ENCODE data around the gene TJP1. TPM values are rescaled to one million over a fixed set of nuclear protein-coding genes. Genes with fewer than 3 reads are reported as not detected.

TJP1 gene
- total RNA-seq, 1 experiment from 2014 or later = 67.0 TPM

DNA sequence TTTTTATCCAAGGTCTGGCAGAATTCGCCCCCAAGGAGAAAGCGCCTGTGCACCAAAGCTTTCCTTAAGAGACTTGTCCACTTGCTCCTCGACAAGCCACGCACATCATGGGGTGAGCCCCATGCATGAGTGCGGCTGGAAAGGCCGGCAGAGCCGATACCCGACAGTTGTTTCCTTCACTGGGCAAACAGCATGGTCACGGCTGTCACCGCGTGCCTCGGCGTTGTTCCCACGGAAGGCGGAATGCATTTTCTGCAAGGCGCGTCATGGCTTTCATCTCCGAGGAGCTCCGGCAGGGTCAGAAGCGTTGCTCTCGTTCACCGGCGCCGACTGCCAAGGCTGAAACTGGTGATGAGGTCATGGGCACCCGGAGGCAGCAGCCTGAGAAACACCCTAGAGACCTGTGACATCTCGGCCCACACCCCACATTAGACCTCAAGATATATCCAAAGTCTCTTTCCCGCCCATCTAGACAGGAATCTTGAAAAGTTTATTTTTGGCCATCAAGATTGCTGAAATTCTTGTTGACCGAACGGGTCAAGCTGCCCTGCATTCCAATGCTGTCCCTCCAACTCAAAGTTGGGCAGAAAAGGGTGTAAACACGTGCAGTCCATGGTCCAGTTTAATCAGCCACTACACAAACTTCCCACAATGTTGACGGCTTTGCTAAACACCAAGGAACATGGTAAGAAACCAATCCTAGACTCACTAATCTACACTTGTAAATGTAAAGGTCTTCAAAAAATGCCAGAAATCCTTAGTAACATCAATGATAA, 604 bp upstream of the TJP1 start:
- H3K9me2 ChIP-seq (replicated peaks; ENCODE audit: low read length) = no peaks in the 10 kb centered on the region
- ChIA-PET CTCF (interaction anchor here (0.7 to 1.2 kb wide), 2 partner anchors 75 to 103 kb away, joined by 3 to 5 read pairs; no protein-coding TSS in a partner anchor), POLR2A (ENCODE audit: unreplicated experiment) (interaction anchor here (0.6 to 1.0 kb wide), 3 partner anchors 12 to 103 kb away, joined by 3 read pairs; no protein-coding TSS in a partner anchor)
- ATAC-seq (peak; percentile 20), DNase-seq (peak; percentile 67)
- H3K9ac ChIP-seq (ENCODE audit: low read length) = peak overlapping the region; percentile 93
- peak overlapping the region; percentile 88 for H3K27ac ChIP-seq (ENCODE audit: low read length)
- TF ChIP-seq, protein P1, sequence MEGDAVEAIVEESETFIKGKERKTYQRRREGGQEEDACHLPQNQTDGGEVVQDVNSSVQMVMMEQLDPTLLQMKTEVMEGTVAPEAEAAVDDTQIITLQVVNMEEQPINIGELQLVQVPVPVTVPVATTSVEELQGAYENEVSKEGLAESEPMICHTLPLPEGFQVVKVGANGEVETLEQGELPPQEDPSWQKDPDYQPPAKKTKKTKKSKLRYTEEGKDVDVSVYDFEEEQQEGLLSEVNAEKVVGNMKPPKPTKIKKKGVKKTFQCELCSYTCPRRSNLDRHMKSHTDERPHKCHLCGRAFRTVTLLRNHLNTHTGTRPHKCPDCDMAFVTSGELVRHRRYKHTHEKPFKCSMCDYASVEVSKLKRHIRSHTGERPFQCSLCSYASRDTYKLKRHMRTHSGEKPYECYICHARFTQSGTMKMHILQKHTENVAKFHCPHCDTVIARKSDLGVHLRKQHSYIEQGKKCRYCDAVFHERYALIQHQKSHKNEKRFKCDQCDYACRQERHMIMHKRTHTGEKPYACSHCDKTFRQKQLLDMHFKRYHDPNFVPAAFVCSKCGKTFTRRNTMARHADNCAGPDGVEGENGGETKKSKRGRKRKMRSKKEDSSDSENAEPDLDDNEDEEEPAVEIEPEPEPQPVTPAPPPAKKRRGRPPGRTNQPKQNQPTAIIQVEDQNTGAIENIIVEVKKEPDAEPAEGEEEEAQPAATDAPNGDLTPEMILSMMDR (conservative IDR thresholded peaks at IDR 0.05; ENCODE audit: low read depth, low read length) = no peak
- no peak for TF ChIP-seq EZH2 (IDR thresholded peaks at IDR 0.05; ENCODE audit: low read length, unreplicated experiment)
- no peak for TF ChIP-seq EZH2phosphoT487 (IDR thresholded peaks at IDR 0.05; ENCODE audit: borderline replicate concordance, low read length)
- H4K20me1 ChIP-seq (ENCODE audit: low read length) = peaks cover 28% of the 10 kb centered on the region
- intact Hi-C loops (cut with micrococcal nuclease) = loop anchor here (1.0 kb wide), 1 partner anchor 26 kb away; no protein-coding TSS in a partner anchor
- H3F3A ChIP-seq (ENCODE audit: low read length, unreplicated experiment) = no peaks in the 10 kb centered on the region
- peak overlapping the region; percentile 99 for H3K4me2 ChIP-seq (ENCODE audit: low read length)
- peak overlapping the region; percentile 99 for H2AFZ ChIP-seq (ENCODE audit: low read length)
- BruUV-seq (replicated peaks) = TSS peak; percentile 80
- no peaks in the 10 kb centered on the region for H3K27me3 ChIP-seq (ENCODE audit: low read length)
- peak overlapping the region; percentile 89 for H3K4me3 ChIP-seq (ENCODE audit: low read length)
- peaks cover 37% of the 10 kb centered on the region for H3K79me2 ChIP-seq (ENCODE audit: low read length)
- H3K9me3 ChIP-seq (ENCODE audit: low read length) = no peaks in the 10 kb centered on the region
- H3K36me3 ChIP-seq (ENCODE audit: low read depth, low read length) = no peaks in the 10 kb centered on the region
- peaks cover 30% of the 10 kb centered on the region for H3K4me1 ChIP-seq (ENCODE audit: insufficient read depth, low read length)

DNA sequence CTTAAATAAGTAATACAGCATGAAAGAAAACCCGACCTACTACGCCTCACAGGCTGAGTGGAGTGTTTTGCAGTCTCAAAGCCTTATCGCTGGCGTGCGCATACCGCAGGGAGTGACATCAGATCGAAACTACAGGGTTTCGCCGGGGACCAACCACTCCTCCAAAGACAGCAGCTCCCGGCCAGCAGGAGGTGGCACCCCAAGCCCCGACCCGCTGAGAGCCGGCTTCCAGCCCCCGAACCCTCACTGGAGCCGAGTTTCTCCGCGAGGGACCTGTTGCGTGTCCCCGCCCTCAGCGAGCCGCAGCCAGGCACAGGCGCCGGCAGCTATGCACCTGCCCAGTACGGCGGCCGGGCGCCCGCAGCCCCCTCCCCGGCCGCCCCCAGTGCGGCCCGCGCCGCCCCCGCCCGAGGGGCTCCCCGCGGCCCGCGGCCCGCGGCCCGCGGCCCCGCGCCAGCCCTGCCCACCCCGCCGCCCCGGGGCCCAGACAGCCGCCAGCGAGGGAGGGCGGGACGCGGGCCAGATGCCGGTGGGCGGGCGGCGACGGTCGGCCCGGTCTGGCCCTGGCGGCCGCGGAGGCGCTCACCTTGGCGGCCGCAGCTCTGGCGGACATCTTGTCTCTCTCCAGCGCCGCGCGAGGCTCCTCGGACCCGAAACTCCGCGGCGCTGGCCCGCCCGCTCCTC, 710 bp downstream of the TJP1 start:
- DNase-seq (peak; percentile 84), ATAC-seq (peak; percentile 52)
- no peak for TF ChIP-seq EZH2 (IDR thresholded peaks at IDR 0.05; ENCODE audit: low read length, unreplicated experiment)
- TF ChIP-seq EZH2phosphoT487 (IDR thresholded peaks at IDR 0.05; ENCODE audit: borderline replicate concordance, low read length) = no peak
- TF ChIP-seq, protein P1 (conservative IDR thresholded peaks at IDR 0.05; ENCODE audit: low read depth, low read length) = 0 out of 2 replicates have a peak, but pooled peaks have one; percentile 16
- ChIA-PET POLR2A (ENCODE audit: unreplicated experiment) (interaction anchor here (0.5 to 1.0 kb wide), 4 partner anchors 36 to 104 kb away, joined by 3 to 6 read pairs (median 6); no protein-coding TSS in a partner anchor), CTCF (interaction anchor here (1.2 kb wide), 1 partner anchor 104 kb away, joined by 5 read pairs; no protein-coding TSS in a partner anchor)
- intact Hi-C loops (cut with micrococcal nuclease) = loop anchor here (2.0 kb wide), 1 partner anchor 99 kb away; no protein-coding TSS in a partner anchor
- Histone ChIP-seq H3K9me2 (replicated peaks; ENCODE audit: low read length) (no peaks in the 10 kb centered on the region), H2AFZ (ENCODE audit: low read length) (no peak overlapping the region), H3K9me3 (ENCODE audit: low read length) (no peaks in the 10 kb centered on the region), H3K27me3 (ENCODE audit: low read length) (no peaks in the 10 kb centered on the region), H3K36me3 (ENCODE audit: low read depth, low read length) (no peaks in the 10 kb centered on the region), H3F3A (ENCODE audit: low read length, unreplicated experiment) (no peaks in the 10 kb centered on the region), H3K27ac (ENCODE audit: low read length) (peak overlapping the region; percentile 88), H3K4me1 (ENCODE audit: insufficient read depth, low read length) (peaks cover 34% of the 10 kb centered on the region), H4K20me1 (ENCODE audit: low read length) (peaks cover 38% of the 10 kb centered on the region), H3K79me2 (ENCODE audit: low read length) (peaks cover 50% of the 10 kb centered on the region), H3K9ac (ENCODE audit: low read length) (peak overlapping the region; percentile 93), H3K4me3 (ENCODE audit: low read length) (peak overlapping the region; percentile 95), H3K4me2 (ENCODE audit: low read length) (peak overlapping the region; percentile 87)
- no TSS peak for BruUV-seq (replicated peaks)

Measured in PC-3 (cell line).